ENCODE data around the gene STX8. TPM values are rescaled to one million over a fixed set of nuclear protein-coding genes. Genes with fewer than 3 reads are reported as not detected.

Gene STX8
- total RNA-seq, 2 experiments from 2014 or later = 60.6 to 68.0 TPM

- intact Hi-C loops (cut with micrococcal nuclease) = no loop called here
- H3K27ac Mint-ChIP-seq = no peak overlapping the region
- CTCF ChIA-PET = no interaction called here
- DNase-seq = no peak
- H3K27me3 Mint-ChIP-seq (ENCODE audit: low read depth) = no peaks in the 10 kb centered on the region
- H3K9me3 Mint-ChIP-seq = no peaks in the 10 kb centered on the region
- H3K4me3 Mint-ChIP-seq = no peak overlapping the region
- peaks cover 22% of the 10 kb centered on the region for H3K4me1 Mint-ChIP-seq (ENCODE audit: low read depth)
- H3K36me3 Mint-ChIP-seq (ENCODE audit: low read depth) = peaks cover 4% of the 10 kb centered on the region
Measured at GRCh38 chr17:9255833-9256232, 319.8 kb downstream of the STX8 start.

GRCh38 chr17:9254841-9255240 lies 320.8 kb downstream of the STX8 start:
- Mint-ChIP-seq H3K27ac (no peak overlapping the region), H3K4me3 (no peak overlapping the region), H3K4me1 (ENCODE audit: low read depth) (peaks cover 22% of the 10 kb centered on the region), H3K36me3 (ENCODE audit: low read depth) (peaks cover 4% of the 10 kb centered on the region), H3K9me3 (no peaks in the 10 kb centered on the region), H3K27me3 (ENCODE audit: low read depth) (no peaks in the 10 kb centered on the region)
- intact Hi-C loops (cut with micrococcal nuclease) = no loop called here
- no peak for DNase-seq
- CTCF ChIA-PET = no interaction called here

- H3K9me3 Mint-ChIP-seq = no peaks in the 10 kb centered on the region
- H3K27me3 Mint-ChIP-seq (ENCODE audit: low read depth) = no peaks in the 10 kb centered on the region
- H3K4me1 Mint-ChIP-seq (ENCODE audit: low read depth) = peaks cover 22% of the 10 kb centered on the region
- DNase-seq = no peak
- H3K4me3 Mint-ChIP-seq = no peak overlapping the region
- H3K27ac Mint-ChIP-seq = no peak overlapping the region
- peaks cover 7% of the 10 kb centered on the region for H3K36me3 Mint-ChIP-seq (ENCODE audit: low read depth)
- intact Hi-C loops (cut with micrococcal nuclease) = no loop called here
- CTCF ChIA-PET = interaction anchor here (0.6 to 2.2 kb wide), 7 partner anchors 20 to 1010 kb away, joined by 3 to 14 read pairs (median 3); no protein-coding TSS in a partner anchor
Measured at GRCh38 chr17:9253308-9253707, 322.3 kb downstream of the STX8 start.

- H3K27me3 Mint-ChIP-seq (ENCODE audit: low read depth) = no peaks in the 10 kb centered on the region
- CTCF ChIA-PET = no interaction called here
- no peaks in the 10 kb centered on the region for H3K9me3 Mint-ChIP-seq
Measured at GRCh38 chr17:9251273-9251672, 324.3 kb downstream of the STX8 start.

GRCh38 chr17:9249245-9249953 lies 326.2 kb downstream of the STX8 start:
- H3K4me1 Mint-ChIP-seq (ENCODE audit: low read depth) = peaks cover 22% of the 10 kb centered on the region
- H3K36me3 Mint-ChIP-seq (ENCODE audit: low read depth) = peaks cover 7% of the 10 kb centered on the region
- H3K27ac Mint-ChIP-seq = no peak overlapping the region
- no peak overlapping the region for H3K4me3 Mint-ChIP-seq
- no peak for DNase-seq
- intact Hi-C loops (cut with micrococcal nuclease) = no loop called here
- H3K9me3 Mint-ChIP-seq = no peaks in the 10 kb centered on the region
- CTCF ChIA-PET = interaction anchor here (0.8 kb wide), 2 partner anchors 7 to 326 kb away, joined by 3 to 4 read pairs; no protein-coding TSS in a partner anchor
- no peaks in the 10 kb centered on the region for H3K27me3 Mint-ChIP-seq (ENCODE audit: low read depth)

More at GRCh38 chr17:9251273-9251672, 324.3 kb downstream of the STX8 start:
- Mint-ChIP-seq H3K4me3 (no peak overlapping the region), H3K4me1 (ENCODE audit: low read depth) (peaks cover 22% of the 10 kb centered on the region), H3K27ac (no peak overlapping the region), H3K36me3 (ENCODE audit: low read depth) (peaks cover 7% of the 10 kb centered on the region)
- intact Hi-C loops (cut with micrococcal nuclease) = no loop called here
- DNase-seq = no peak

GRCh38 chr17:9247401-9247938 lies 328.1 kb downstream of the STX8 start:
- CTCF ChIA-PET = no interaction called here
- intact Hi-C loops (cut with micrococcal nuclease) = no loop called here
- peaks cover 7% of the 10 kb centered on the region for H3K36me3 Mint-ChIP-seq (ENCODE audit: low read depth)
- DNase-seq = no peak
- no peak overlapping the region for H3K4me3 Mint-ChIP-seq
- H3K27me3 Mint-ChIP-seq (ENCODE audit: low read depth) = no peaks in the 10 kb centered on the region
- H3K9me3 Mint-ChIP-seq = no peaks in the 10 kb centered on the region
- no peak overlapping the region for H3K27ac Mint-ChIP-seq
- H3K4me1 Mint-ChIP-seq (ENCODE audit: low read depth) = peaks cover 8% of the 10 kb centered on the region

- CTCF ChIA-PET = no interaction called here
- H3K9me3 Mint-ChIP-seq = no peaks in the 10 kb centered on the region
- peaks cover under 1% of the 10 kb centered on the region for H3K36me3 Mint-ChIP-seq (ENCODE audit: low read depth)
- peaks cover 3% of the 10 kb centered on the region for H3K4me1 Mint-ChIP-seq (ENCODE audit: low read depth)
- DNase-seq = no peak
- no peak overlapping the region for H3K4me3 Mint-ChIP-seq
- H3K27me3 Mint-ChIP-seq (ENCODE audit: low read depth) = no peaks in the 10 kb centered on the region
- intact Hi-C loops (cut with micrococcal nuclease) = no loop called here
- no peak overlapping the region for H3K27ac Mint-ChIP-seq
Measured at GRCh38 chr17:9244066-9245052, 331.3 kb downstream of the STX8 start.

GRCh38 chr17:9242983-9243382 lies 332.6 kb downstream of the STX8 start:
- CTCF ChIA-PET = no interaction called here
- Mint-ChIP-seq H3K4me3 (no peak overlapping the region), H3K27me3 (ENCODE audit: low read depth) (no peaks in the 10 kb centered on the region), H3K4me1 (ENCODE audit: low read depth) (peaks cover 10% of the 10 kb centered on the region), H3K9me3 (no peaks in the 10 kb centered on the region), H3K27ac (no peak overlapping the region), H3K36me3 (ENCODE audit: low read depth) (no peaks in the 10 kb centered on the region)
- intact Hi-C loops (cut with micrococcal nuclease) = no loop called here
- no peak for DNase-seq

- no peak for DNase-seq
- no peaks in the 10 kb centered on the region for H3K9me3 Mint-ChIP-seq
- no peak overlapping the region for H3K27ac Mint-ChIP-seq
- intact Hi-C loops (cut with micrococcal nuclease) = no loop called here
- CTCF ChIA-PET = interaction anchor here (1.0 kb wide), 1 partner anchor 8 kb away, joined by 4 read pairs; no protein-coding TSS in a partner anchor
- H3K4me1 Mint-ChIP-seq (ENCODE audit: low read depth) = peaks cover 10% of the 10 kb centered on the region
- H3K36me3 Mint-ChIP-seq (ENCODE audit: low read depth) = no peaks in the 10 kb centered on the region
- H3K27me3 Mint-ChIP-seq (ENCODE audit: low read depth) = no peaks in the 10 kb centered on the region
- no peak overlapping the region for H3K4me3 Mint-ChIP-seq
Measured at GRCh38 chr17:9242497-9242881, 333.1 kb downstream of the STX8 start.

GRCh38 chr17:9241774-9242496 lies 333.7 kb downstream of the STX8 start:
- no peaks in the 10 kb centered on the region for H3K36me3 Mint-ChIP-seq (ENCODE audit: low read depth)
- H3K27me3 Mint-ChIP-seq (ENCODE audit: low read depth) = no peaks in the 10 kb centered on the region
- H3K27ac Mint-ChIP-seq = no peak overlapping the region
- H3K4me3 Mint-ChIP-seq = no peak overlapping the region
- H3K4me1 Mint-ChIP-seq (ENCODE audit: low read depth) = peaks cover 10% of the 10 kb centered on the region
- no peak for DNase-seq
- H3K9me3 Mint-ChIP-seq = no peaks in the 10 kb centered on the region
- intact Hi-C loops (cut with micrococcal nuclease) = no loop called here
- CTCF ChIA-PET = interaction anchor here (1.0 kb wide), 1 partner anchor 8 kb away, joined by 4 read pairs; no protein-coding TSS in a partner anchor

- CTCF ChIA-PET = interaction anchor here (1.0 kb wide), 1 partner anchor 9 kb away, joined by 4 read pairs; no protein-coding TSS in a partner anchor
- H3K4me3 Mint-ChIP-seq = no peak overlapping the region
- H3K27ac Mint-ChIP-seq = no peak overlapping the region
- peaks cover 10% of the 10 kb centered on the region for H3K4me1 Mint-ChIP-seq (ENCODE audit: low read depth)
- H3K36me3 Mint-ChIP-seq (ENCODE audit: low read depth) = no peaks in the 10 kb centered on the region
- no peak for DNase-seq
- H3K9me3 Mint-ChIP-seq = no peaks in the 10 kb centered on the region
- intact Hi-C loops (cut with micrococcal nuclease) = no loop called here
- H3K27me3 Mint-ChIP-seq (ENCODE audit: low read depth) = no peaks in the 10 kb centered on the region
Measured at GRCh38 chr17:9241371-9241712, 334.3 kb downstream of the STX8 start.
